Fibroblast of pulmonary artery (primary cell): Measurements from ENCODE around the gene PHYHIPL.

ENCODE experiments used
- DNase-seq: peaks from one replicate; pipeline ENCODE4 v3.0.0-alpha.2; 2010; ENCODE audit warnings: low read depth
- H3K4me3 ChIP-seq: replicated peaks from 2 replicates; pipeline ENCODE4 v1.5.1; 2011; ENCODE audit warnings: low read depth, mild to moderate bottlenecking, control low read depth, low read length, moderate library complexity
- CTCF ChIP-seq: IDR thresholded peaks from 2 replicates; pipeline ENCODE4 v1.5.1; 2011; ENCODE audit warnings: mild to moderate bottlenecking, control low read depth, low read length, inconsistent platforms; ENCODE audit errors: missing control alignments

The PHYHIPL gene

GRCh38 chr10:59176241-59177030 is at the start of gene PHYHIPL:
Gene PHYHIPL, plus strand, starts transcription at chr10:59176643. Its CDS starts 211 bp downstream, at chr10:59176854.
- no peak within 1 kb of the TSS for H3K4me3 ChIP-seq
- DNase-seq: no peak

GRCh38 chr10:59126991-59127390 is 49.5 kb upstream of the PHYHIPL start:
- TF ChIP-seq CTCF: no peak
- DNase-seq: no peak
- no peak overlapping the region for H3K4me3 ChIP-seq

More at GRCh38 chr10:59176241-59177030, at the start of gene PHYHIPL:
- no peak for TF ChIP-seq CTCF

GRCh38 chr10:59127991-59128390 is 48.5 kb upstream of the PHYHIPL start:
- H3K4me3 ChIP-seq: no peak overlapping the region
- DNase-seq: no peak
- no peak for TF ChIP-seq CTCF

- H3K4me3 ChIP-seq: no peak overlapping the region
- DNase-seq: no peak
- TF ChIP-seq CTCF: no peak
These were observed 46.6 kb upstream of the PHYHIPL start for GRCh38 chr10:59129867-59130266.

- TF ChIP-seq CTCF: no peak
- H3K4me3 ChIP-seq: no peak overlapping the region
- DNase-seq: no peak
These were observed 44.8 kb upstream of the PHYHIPL start for GRCh38 chr10:59131666-59132065.

- no peak overlapping the region for H3K4me3 ChIP-seq
- no peak for TF ChIP-seq CTCF
- DNase-seq: no peak
These were observed 42.4 kb upstream of the PHYHIPL start for GRCh38 chr10:59133841-59134593.

- DNase-seq: no peak
- no peak overlapping the region for H3K4me3 ChIP-seq
- no peak for TF ChIP-seq CTCF
These were observed 41.7 kb upstream of the PHYHIPL start for GRCh38 chr10:59134785-59135184.
